ENCODE results near the gene MAML2. TPM values are rescaled to one million over a fixed set of nuclear protein-coding genes. Genes with fewer than 3 reads are reported as not detected.

The MAML2 gene
- polyA plus RNA-seq, 3 donors: 30.1 to 32.2 (median 32.0) TPM

- DNase-seq (ENCODE audit: extremely low read depth in 1 of 11, low read depth in 9 of 11, low spot score in 4 of 11): no peak
Measured at GRCh38 chr11:96260067-96260511, 82.9 kb downstream of the MAML2 start.

GRCh38 chr11:96259134-96259830, 83.7 kb downstream of the MAML2 start:
- DNase-seq (ENCODE audit: extremely low read depth in 1 of 11, low read depth in 9 of 11, low spot score in 4 of 11): no peak

GRCh38 chr11:96257972-96258934, 84.7 kb downstream of the MAML2 start:
- DNase-seq (ENCODE audit: extremely low read depth in 1 of 11, low read depth in 9 of 11, low spot score in 4 of 11): no peak

GRCh38 chr11:96257036-96257435, 86.0 kb downstream of the MAML2 start:
- no peak for DNase-seq (ENCODE audit: extremely low read depth in 1 of 11, low read depth in 9 of 11, low spot score in 4 of 11)

- DNase-seq (ENCODE audit: extremely low read depth in 1 of 11, low read depth in 9 of 11, low spot score in 4 of 11): no peak
Measured at GRCh38 chr11:96256215-96257011, 86.6 kb downstream of the MAML2 start.

- no peak for DNase-seq (ENCODE audit: extremely low read depth in 1 of 11, low read depth in 9 of 11, low spot score in 4 of 11)
Measured at GRCh38 chr11:96254854-96255253, 88.1 kb downstream of the MAML2 start.

- DNase-seq (ENCODE audit: extremely low read depth in 1 of 11, low read depth in 9 of 11, low spot score in 4 of 11): peak in 4 of 11 donors; percentile 53 to 83 (median 70)
Measured at GRCh38 chr11:96254087-96254486, 88.9 kb downstream of the MAML2 start.

- no peak for DNase-seq (ENCODE audit: extremely low read depth in 1 of 11, low read depth in 9 of 11, low spot score in 4 of 11)
Measured at GRCh38 chr11:96246718-96247552, 96.1 kb downstream of the MAML2 start.

- DNase-seq (ENCODE audit: extremely low read depth in 1 of 11, low read depth in 9 of 11, low spot score in 4 of 11): peak; percentile 84 to 96 (median 94)
Measured at GRCh38 chr11:96242971-96243647, 99.9 kb downstream of the MAML2 start.

GRCh38 chr11:96242191-96242847, 100.7 kb downstream of the MAML2 start:
- DNase-seq (ENCODE audit: extremely low read depth in 1 of 11, low read depth in 9 of 11, low spot score in 4 of 11): no peak

GRCh38 chr11:96241331-96241841, 101.6 kb downstream of the MAML2 start:
- no peak for DNase-seq (ENCODE audit: extremely low read depth in 1 of 11, low read depth in 9 of 11, low spot score in 4 of 11)

- DNase-seq (ENCODE audit: extremely low read depth in 1 of 11, low read depth in 9 of 11, low spot score in 4 of 11): no peak
Measured at GRCh38 chr11:96238563-96239135, 104.3 kb downstream of the MAML2 start.

- no peak for DNase-seq (ENCODE audit: extremely low read depth in 1 of 11, low read depth in 9 of 11, low spot score in 4 of 11)
Measured at GRCh38 chr11:96237766-96238266, 105.2 kb downstream of the MAML2 start.

GRCh38 chr11:96235751-96236150, 107.2 kb downstream of the MAML2 start:
- DNase-seq (ENCODE audit: extremely low read depth in 1 of 11, low read depth in 9 of 11, low spot score in 4 of 11): no peak

- no peak for DNase-seq (ENCODE audit: extremely low read depth in 1 of 11, low read depth in 9 of 11, low spot score in 4 of 11)
Measured at GRCh38 chr11:96234866-96235441, 108.0 kb downstream of the MAML2 start.

GRCh38 chr11:96232132-96232531, 110.9 kb downstream of the MAML2 start:
- DNase-seq (ENCODE audit: extremely low read depth in 1 of 11, low read depth in 9 of 11, low spot score in 4 of 11): no peak

Data from renal cortex interstitium (tissue), 11 donors.